NOMO-1 treated with dmso at 0.1 percent for 144 hours (cell line): ENCODE results near the gene UNC5B.
"Not testable (repeated sequence)": the region's sequence is repeated elsewhere in the genome, so short reads cannot be mapped to it uniquely, and the experiment has no call there.

Experiments used
- DNase-seq: peaks from one replicate; lab custom pipeline; 2025; ENCODE audit not compliant: unreplicated experiment; lab: John Stamatoyannopoulos, UW

Gene UNC5B

GRCh38 chr10:71295641-71296040 lies 83.3 kb downstream of the UNC5B start:
- no peak for DNase-seq

- DNase-seq: no peak
These were observed 83.7 kb downstream of the UNC5B start for GRCh38 chr10:71296086-71296485.

GRCh38 chr10:71296811-71297210 lies 84.4 kb downstream of the UNC5B start:
- not testable (repeated sequence) for DNase-seq

- DNase-seq: no peak
These were observed 85.0 kb downstream of the UNC5B start for GRCh38 chr10:71297343-71297742.

GRCh38 chr10:71299071-71299785 lies 86.9 kb downstream of the UNC5B start:
- peak; percentile 68 for DNase-seq

- DNase-seq: no peak
These were observed 88.4 kb downstream of the UNC5B start for GRCh38 chr10:71300555-71301370.

GRCh38 chr10:71301371-71301916 lies 89.1 kb downstream of the UNC5B start:
- no peak for DNase-seq

- no peak for DNase-seq
These were observed 90.1 kb downstream of the UNC5B start for GRCh38 chr10:71302451-71302850.

GRCh38 chr10:71302874-71303568 lies 90.7 kb downstream of the UNC5B start:
- peak; percentile 38 for DNase-seq

- DNase-seq: no peak
These were observed 91.2 kb downstream of the UNC5B start for GRCh38 chr10:71303569-71303907.

GRCh38 chr10:71304914-71305313 lies 92.5 kb downstream of the UNC5B start:
- DNase-seq: no peak

- no peak for DNase-seq
These were observed 94.6 kb downstream of the UNC5B start for GRCh38 chr10:71306979-71307378.

- DNase-seq: no peak
These were observed 95.2 kb downstream of the UNC5B start for GRCh38 chr10:71307469-71308085.

GRCh38 chr10:71308244-71308643 lies 95.9 kb downstream of the UNC5B start:
- DNase-seq: no peak

GRCh38 chr10:71308985-71309384 lies 96.6 kb downstream of the UNC5B start:
- no peak for DNase-seq

GRCh38 chr10:71309919-71310318 lies 97.5 kb downstream of the UNC5B start:
- DNase-seq: no peak

GRCh38 chr10:71312220-71312619 lies 99.8 kb downstream of the UNC5B start:
- DNase-seq: no peak

GRCh38 chr10:71312811-71313789 lies 100.7 kb downstream of the UNC5B start:
- DNase-seq: no peak

- no peak for DNase-seq
These were observed 101.8 kb downstream of the UNC5B start for GRCh38 chr10:71314028-71314693.
